Neuronal stem cell (in vitro differentiated cells): ENCODE results near the gene LPP.

Experiments used
- DNase-seq: peaks from one replicate; pipeline ENCODE4 v3.0.0-alpha.2; 2013; ENCODE audit warnings: low spot score
- H2AFZ ChIP-seq: one replicate; pipeline ENCODE4 v1.6.1; 2013; ENCODE audit warnings: mild to moderate bottlenecking, low read length, inconsistent platforms
- H2AK5ac ChIP-seq: 2 replicates; pipeline ENCODE4 v1.6.1; 2013; ENCODE audit warnings: low read depth, mild to moderate bottlenecking, inconsistent platforms, low read length, moderate library complexity, mixed read lengths
- H2BK120ac ChIP-seq: 2 replicates; pipeline ENCODE4 v1.6.1; 2013; ENCODE audit warnings: low read depth, mild to moderate bottlenecking, inconsistent platforms, low read length, moderate library complexity, mixed read lengths
- H2BK12ac ChIP-seq: one replicate; pipeline ENCODE4 v1.6.1; 2013; ENCODE audit warnings: low read length, inconsistent platforms
- H2BK15ac ChIP-seq: 2 replicates; pipeline ENCODE4 v1.6.1; 2013; ENCODE audit warnings: mild to moderate bottlenecking, low read length, inconsistent platforms, mixed read lengths
- H2BK5ac ChIP-seq: one replicate; pipeline ENCODE4 v1.6.1; 2013; ENCODE audit warnings: inconsistent platforms, mild to moderate bottlenecking, low read length, moderate library complexity
- H3K14ac ChIP-seq: one replicate; pipeline ENCODE4 v1.6.1; 2013; ENCODE audit warnings: low read length, inconsistent platforms
- H3K18ac ChIP-seq: 2 replicates; pipeline ENCODE4 v1.6.1; 2013; ENCODE audit warnings: low read length, inconsistent platforms
- H3K23ac ChIP-seq: 2 replicates; pipeline ENCODE4 v1.6.1; 2013; ENCODE audit warnings: low read depth, mild to moderate bottlenecking, mixed read lengths, low read length, inconsistent platforms; ENCODE audit not compliant: poor library complexity
- H3K27ac ChIP-seq: replicated peaks from 3 replicates; pipeline ENCODE4 v1.5.1; 2013; ENCODE audit warnings: low read length, inconsistent platforms
- H3K27me3 ChIP-seq, 3 experiments: 2 replicates each; pipeline ENCODE4 v1.6.1; 2013; ENCODE audit warnings: low read length in 3 of 3, mild to moderate bottlenecking in 2 of 3, inconsistent platforms in 1 of 3, low read depth in 1 of 3, mixed read lengths in 1 of 3, moderate library complexity in 1 of 3; ENCODE audit not compliant: control insufficient read depth in 3 of 3, insufficient read depth in 3 of 3
- H3K36me3 ChIP-seq, 2 donors: replicated peaks in 1 of 2; 2 replicates each; pipeline ENCODE4 v1.6.1; 2013; ENCODE audit warnings: low read length in 2 of 2; ENCODE audit not compliant: control insufficient read depth in 2 of 2, insufficient read depth in 2 of 2
- H3K4ac ChIP-seq: 2 replicates; pipeline ENCODE4 v1.6.1; 2013; ENCODE audit warnings: inconsistent platforms, mild to moderate bottlenecking, low read length, moderate library complexity
- H3K4me1 ChIP-seq, 2 donors: 1 replicate in 1 of 2; 2 replicates in 1 of 2; pipeline ENCODE4 v1.6.1; 2013; ENCODE audit warnings: low read length in 2 of 2, low read depth in 1 of 2; ENCODE audit not compliant: control insufficient read depth in 2 of 2, insufficient read depth in 1 of 2
- H3K4me2 ChIP-seq: one replicate; pipeline ENCODE4 v1.6.1; 2013; ENCODE audit warnings: mild to moderate bottlenecking, low read length, inconsistent platforms; ENCODE audit not compliant: insufficient read depth, poor library complexity, severe bottlenecking
- H3K4me3 ChIP-seq, 2 donors: 2 replicates each; pipeline ENCODE4 v1.5.1; 2013; ENCODE audit warnings: low read length in 2 of 2, mild to moderate bottlenecking in 2 of 2, inconsistent platforms in 1 of 2, moderate library complexity in 1 of 2
- H3K79me1 ChIP-seq: one replicate; pipeline ENCODE4 v1.6.1; 2013; ENCODE audit warnings: low read depth, mild to moderate bottlenecking, inconsistent platforms, low read length, moderate library complexity
- H3K9ac ChIP-seq: one replicate; pipeline ENCODE4 v1.6.1; 2013; ENCODE audit warnings: mild to moderate bottlenecking, low read depth, low read length, inconsistent platforms; ENCODE audit not compliant: poor library complexity
- H3K9me3 ChIP-seq, 2 donors: replicated peaks in 1 of 2; 2 replicates each; pipeline versions ENCODE3 to v1.6.1; 2013; ENCODE audit warnings: low read length in 2 of 2, mild to moderate bottlenecking in 2 of 2, inconsistent platforms in 1 of 2, low read depth in 1 of 2, mixed read lengths in 1 of 2, moderate library complexity in 1 of 2; ENCODE audit not compliant: control insufficient read depth in 2 of 2, insufficient read depth in 1 of 2
- H4K8ac ChIP-seq: one replicate; pipeline ENCODE4 v1.6.1; 2013; ENCODE audit warnings: low read depth, mild to moderate bottlenecking, inconsistent platforms, low read length, moderate library complexity
- H4K91ac ChIP-seq: one replicate; pipeline ENCODE4 v1.6.1; 2013; ENCODE audit warnings: low read length, low read depth, mild to moderate bottlenecking, inconsistent platforms; ENCODE audit not compliant: poor library complexity
- WGBS, 2 donors: extraction: QIAGEN DNeasy Blood & Tissue Kit; methylation state at CpG; one replicate each; pipeline ENCODE4 v1.1.7; 2013; ENCODE audit warnings: missing lambda C conversion rate in 2 of 2, mixed read lengths in 1 of 2; ENCODE audit not compliant: insufficient read length in 2 of 2, insufficient replicate concordance in 1 of 2; ENCODE audit errors: extremely low coverage in 2 of 2; 5-methylcytosine and 5-hydroxymethylcytosine counted together

Gene LPP

DNA sequence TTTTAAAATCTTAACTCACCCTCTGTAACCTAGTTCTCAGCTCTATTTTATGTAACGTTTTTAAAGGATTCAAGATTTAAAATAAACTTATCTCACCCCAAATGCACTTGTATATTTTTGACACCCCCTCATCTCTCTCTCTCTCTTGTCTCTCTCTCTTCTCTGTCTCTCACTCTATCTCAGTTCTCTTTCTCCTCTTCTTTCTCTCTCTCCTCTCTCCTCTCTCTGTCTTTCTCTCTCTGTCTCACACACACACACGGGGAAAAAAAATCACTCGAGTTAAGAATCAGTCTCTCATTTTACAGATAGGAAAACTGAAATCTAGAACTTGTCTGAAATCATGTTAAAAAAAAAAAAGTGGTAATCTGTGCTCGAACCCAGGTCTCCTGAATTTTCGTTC lies 108.5 kb downstream of the LPP start:
- Histone ChIP-seq H3K4me2 (no peak overlapping the region), H3K4ac (no peak overlapping the region), H3K4me3 (no peak overlapping the region), H3K36me3 (no peaks in the 10 kb centered on the region), H3K18ac (no peak overlapping the region), H3K4me1 (peaks cover 13 to 21% of the 10 kb centered on the region in 2 donors), H4K91ac (no peak overlapping the region), H3K23ac (no peak overlapping the region), H3K9me3 (no peaks in the 10 kb centered on the region), H2AFZ (no peak overlapping the region), H3K9ac (no peak overlapping the region), H2BK5ac (no peak overlapping the region), H4K8ac (no peak overlapping the region), H3K27me3 (no peaks in the 10 kb centered on the region), H2BK120ac (no peak overlapping the region), H2BK15ac (no peak overlapping the region), H3K27ac (no peak overlapping the region), H2AK5ac (no peak overlapping the region), H3K14ac (no peak overlapping the region), H3K79me1 (no peaks in the 10 kb centered on the region), H2BK12ac (no peak overlapping the region)
- DNase-seq: no peak
- no CpG with 5 or more reads among the region's 5 CpGs for WGBS, 2 donors

DNA sequence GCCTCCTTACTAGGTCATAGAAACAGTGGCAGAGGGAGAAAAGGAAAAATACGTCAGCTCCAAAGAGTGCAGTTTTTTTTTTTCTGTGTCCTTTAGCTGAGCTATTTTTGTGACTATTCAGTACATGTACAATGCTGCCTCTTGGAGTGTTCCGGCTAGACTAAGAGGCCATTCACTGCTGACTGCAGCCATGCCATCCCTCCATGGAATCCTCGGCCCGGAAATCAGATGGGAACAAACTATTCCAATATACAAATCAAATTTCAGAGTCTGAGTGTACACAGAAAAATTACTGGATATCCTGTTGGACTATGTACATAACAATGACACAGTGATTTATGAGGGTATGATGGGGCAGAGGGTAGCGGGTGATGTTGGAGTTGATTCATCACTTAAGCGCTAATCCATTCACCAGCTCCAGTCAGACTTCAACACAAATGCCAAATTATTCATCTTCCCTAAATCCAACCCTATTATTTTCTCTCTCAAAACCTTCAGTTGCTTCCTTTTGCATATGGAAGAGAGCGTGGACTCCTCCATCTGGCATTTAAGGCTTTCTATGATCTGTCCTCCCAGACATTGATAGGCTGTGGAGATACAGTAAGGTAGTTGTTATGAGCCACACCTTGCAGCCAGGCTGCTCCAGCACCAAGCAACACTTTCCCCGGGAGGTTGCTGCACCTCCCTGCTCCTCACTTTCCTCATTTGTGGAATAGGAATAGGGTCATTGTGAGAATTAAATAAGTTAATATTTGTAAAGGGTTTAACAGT lies 109.1 kb downstream of the LPP start:
- WGBS, 2 donors: no CpG with 5 or more reads among the region's 8 CpGs
- no peak overlapping the region for H3K14ac ChIP-seq
- no peak overlapping the region for H2BK120ac ChIP-seq
- peaks cover 15 to 22% of the 10 kb centered on the region in 2 donors for H3K4me1 ChIP-seq
- H3K4me3 ChIP-seq: no peak overlapping the region
- no peak overlapping the region for H3K4ac ChIP-seq
- H2BK12ac ChIP-seq: no peak overlapping the region
- H2BK15ac ChIP-seq: no peak overlapping the region
- no peak overlapping the region for H3K27ac ChIP-seq
- H3K9ac ChIP-seq: no peak overlapping the region
- H3K79me1 ChIP-seq: no peaks in the 10 kb centered on the region
- H4K91ac ChIP-seq: no peak overlapping the region
- H2AK5ac ChIP-seq: no peak overlapping the region
- no peak overlapping the region for H2AFZ ChIP-seq
- no peak overlapping the region for H3K23ac ChIP-seq
- H3K4me2 ChIP-seq: no peak overlapping the region
- no peaks in the 10 kb centered on the region for H3K36me3 ChIP-seq
- H3K9me3 ChIP-seq: no peaks in the 10 kb centered on the region
- H3K18ac ChIP-seq: no peak overlapping the region
- DNase-seq: no peak
- no peak overlapping the region for H2BK5ac ChIP-seq
- no peak overlapping the region for H4K8ac ChIP-seq
- no peaks in the 10 kb centered on the region for H3K27me3 ChIP-seq

DNA sequence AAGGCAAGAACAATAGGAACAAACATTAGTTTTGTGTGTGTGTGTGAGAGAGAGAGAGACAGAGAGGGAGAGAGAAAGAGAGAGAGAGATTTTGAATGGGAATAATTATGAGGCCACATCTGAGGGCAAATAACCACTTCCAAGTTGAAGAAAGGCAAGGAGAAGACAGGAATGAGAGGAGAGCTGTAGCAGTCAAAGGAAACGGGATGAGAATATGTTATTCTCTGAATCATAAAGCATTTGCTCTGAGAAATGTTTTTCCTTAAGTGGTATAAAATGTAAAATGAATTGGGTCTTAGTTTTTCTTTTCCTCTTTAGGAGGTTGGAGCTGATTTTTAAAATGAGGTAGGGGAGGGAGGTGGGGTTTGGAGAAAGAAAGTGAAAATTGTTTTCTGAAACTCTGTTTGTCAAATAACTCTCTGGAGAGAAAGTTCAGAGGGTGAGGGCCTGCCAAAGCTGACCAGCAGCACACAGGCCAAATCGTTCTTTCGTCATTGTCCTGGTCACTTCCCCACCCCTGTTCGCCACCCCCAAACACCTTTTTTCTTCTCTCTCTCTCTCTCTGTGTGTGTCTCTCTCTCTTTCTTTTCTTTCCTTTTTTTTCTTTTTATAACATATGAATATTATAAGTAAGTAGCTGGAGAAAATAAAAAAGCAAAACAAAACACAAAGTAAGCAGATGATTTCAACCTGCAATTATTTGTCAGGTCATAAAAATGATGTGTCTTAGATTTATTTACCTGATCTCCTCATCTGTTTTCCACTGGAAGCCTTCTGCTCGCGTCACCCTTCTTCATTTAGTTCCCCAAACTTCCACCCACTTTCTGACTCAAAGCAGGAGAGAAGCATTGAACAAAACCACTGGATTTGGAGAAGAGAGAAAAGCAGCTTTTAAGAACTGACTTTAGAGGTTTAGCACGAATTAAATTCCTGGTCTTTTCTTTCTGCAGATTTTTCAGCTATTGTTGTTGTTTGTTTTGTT lies 110.6 kb downstream of the LPP start:
- no peak overlapping the region for H3K9ac ChIP-seq
- no peak overlapping the region for H3K14ac ChIP-seq
- H3K27me3 ChIP-seq: no peaks in the 10 kb centered on the region
- no peak overlapping the region for H2AK5ac ChIP-seq
- WGBS, 2 donors: no CpG with 5 or more reads among the region's 7 CpGs
- no peak overlapping the region for H2BK15ac ChIP-seq
- no peak overlapping the region for H2AFZ ChIP-seq
- no peak overlapping the region for H3K18ac ChIP-seq
- no peak overlapping the region for H3K27ac ChIP-seq
- no peaks in the 10 kb centered on the region for H3K36me3 ChIP-seq
- no peak overlapping the region for H4K8ac ChIP-seq
- no peak for DNase-seq
- no peak overlapping the region for H2BK120ac ChIP-seq
- H2BK12ac ChIP-seq: no peak overlapping the region
- H3K4me2 ChIP-seq: no peak overlapping the region
- H3K9me3 ChIP-seq: no peaks in the 10 kb centered on the region
- H3K4me1 ChIP-seq: peaks cover 19 to 23% of the 10 kb centered on the region in 2 donors
- no peak overlapping the region for H3K4ac ChIP-seq
- no peak overlapping the region for H3K4me3 ChIP-seq
- H4K91ac ChIP-seq: no peak overlapping the region
- no peak overlapping the region for H2BK5ac ChIP-seq
- no peak overlapping the region for H3K23ac ChIP-seq
- no peaks in the 10 kb centered on the region for H3K79me1 ChIP-seq
